WERI-Rb-1 (cell line): ENCODE results near the gene CIAPIN1.
A peak's percentile ranks its signal among the peaks of the same experiment; 100 is the strongest.

Experiments used
- DNase-seq: peaks from one replicate; pipeline ENCODE4 v3.0.0-alpha.2; 2020
- H3K27ac ChIP-seq: fragments of 250-450 bp; sonication (Bioruptor Pico); 2 replicates; pipeline ENCODE4 v1.5.1; 2020; ENCODE audit warnings: mild to moderate bottlenecking, moderate library complexity
- H3K27me3 ChIP-seq: fragments of 250-450 bp; sonication (Bioruptor Pico); 2 replicates; pipeline ENCODE4 v1.5.1; 2021; ENCODE audit warnings: mild to moderate bottlenecking, low read depth, moderate library complexity; ENCODE audit not compliant: insufficient read depth, severe bottlenecking
- H3K36me3 ChIP-seq: fragments of 250-450 bp; sonication (Bioruptor Pico); 2 replicates; pipeline ENCODE4 v1.5.1; 2020; ENCODE audit warnings: mild to moderate bottlenecking, moderate library complexity
- H3K4me3 ChIP-seq: 2 replicates; pipeline ENCODE4 v1.5.1; 2011; ENCODE audit warnings: low read depth, mild to moderate bottlenecking, control low read depth, low read length
- H3K9me3 ChIP-seq: fragments of 250-450 bp; sonication (Bioruptor Pico); 2 replicates; pipeline ENCODE4 v1.5.1; 2021; ENCODE audit warnings: mild to moderate bottlenecking, moderate library complexity; ENCODE audit not compliant: severe bottlenecking
- TF ChIP-seq, protein P1 (sequence below): IDR thresholded peaks from 2 replicates; pipeline ENCODE4 v1.5.1; 2011; ENCODE audit warnings: low read depth, mild to moderate bottlenecking, control low read depth, inconsistent platforms, low read length

The CIAPIN1 gene

DNA sequence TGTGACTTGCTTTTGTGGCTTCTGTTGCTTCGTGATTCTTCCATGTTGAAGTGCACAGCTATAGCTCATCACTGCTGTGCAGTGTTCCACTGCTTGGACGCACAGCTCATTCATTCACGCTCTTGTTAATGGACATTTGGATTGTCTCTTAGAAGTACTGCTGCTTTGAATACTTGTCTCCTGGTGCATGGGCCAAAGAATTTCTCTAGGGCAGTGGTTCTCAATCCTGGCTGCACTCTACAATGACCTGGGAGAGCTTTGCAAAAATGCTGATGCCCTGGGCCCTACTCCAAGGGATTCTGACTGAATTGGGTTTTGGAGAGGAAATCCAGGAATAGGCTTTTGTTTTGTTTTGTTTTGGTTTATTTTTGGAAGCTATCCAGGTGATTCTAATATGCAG is 22.6 kb downstream of the CIAPIN1 start:
- TF ChIP-seq, protein P1, sequence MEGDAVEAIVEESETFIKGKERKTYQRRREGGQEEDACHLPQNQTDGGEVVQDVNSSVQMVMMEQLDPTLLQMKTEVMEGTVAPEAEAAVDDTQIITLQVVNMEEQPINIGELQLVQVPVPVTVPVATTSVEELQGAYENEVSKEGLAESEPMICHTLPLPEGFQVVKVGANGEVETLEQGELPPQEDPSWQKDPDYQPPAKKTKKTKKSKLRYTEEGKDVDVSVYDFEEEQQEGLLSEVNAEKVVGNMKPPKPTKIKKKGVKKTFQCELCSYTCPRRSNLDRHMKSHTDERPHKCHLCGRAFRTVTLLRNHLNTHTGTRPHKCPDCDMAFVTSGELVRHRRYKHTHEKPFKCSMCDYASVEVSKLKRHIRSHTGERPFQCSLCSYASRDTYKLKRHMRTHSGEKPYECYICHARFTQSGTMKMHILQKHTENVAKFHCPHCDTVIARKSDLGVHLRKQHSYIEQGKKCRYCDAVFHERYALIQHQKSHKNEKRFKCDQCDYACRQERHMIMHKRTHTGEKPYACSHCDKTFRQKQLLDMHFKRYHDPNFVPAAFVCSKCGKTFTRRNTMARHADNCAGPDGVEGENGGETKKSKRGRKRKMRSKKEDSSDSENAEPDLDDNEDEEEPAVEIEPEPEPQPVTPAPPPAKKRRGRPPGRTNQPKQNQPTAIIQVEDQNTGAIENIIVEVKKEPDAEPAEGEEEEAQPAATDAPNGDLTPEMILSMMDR, result no peak
- H3K4me3 ChIP-seq, result no peak overlapping the region
- no peak overlapping the region for H3K27ac ChIP-seq
- H3K9me3 ChIP-seq, result no peaks in the 10 kb centered on the region
- no peaks in the 10 kb centered on the region for H3K27me3 ChIP-seq
- peaks cover 3% of the 10 kb centered on the region for H3K36me3 ChIP-seq
- no peak for DNase-seq

DNA sequence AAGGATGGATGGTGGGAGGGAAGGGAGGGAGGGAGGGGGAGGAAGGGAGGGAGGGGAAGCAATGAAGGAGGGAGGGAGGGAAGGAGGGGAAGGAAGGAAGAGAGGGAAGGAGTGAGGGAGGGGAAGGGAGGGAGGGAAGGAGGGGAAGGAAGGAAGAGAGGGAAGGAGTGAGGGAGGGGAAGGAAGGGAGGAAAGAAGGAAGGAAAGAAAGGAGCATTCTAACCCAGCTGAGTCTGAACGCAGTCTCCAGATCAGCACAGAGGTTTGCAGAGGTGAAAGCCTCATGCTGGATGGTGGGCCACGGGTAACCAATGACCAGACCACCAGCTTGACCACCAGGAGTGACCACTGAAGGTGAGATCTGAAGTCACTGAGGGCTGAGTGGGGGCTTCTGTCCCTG is 24.0 kb downstream of the CIAPIN1 start:
- Histone ChIP-seq H3K27me3 (no peaks in the 10 kb centered on the region), H3K9me3 (no peaks in the 10 kb centered on the region), H3K4me3 (no peak overlapping the region), H3K36me3 (no peaks in the 10 kb centered on the region; the same call in none of the 2 replicates), H3K27ac (no peak overlapping the region)
- TF ChIP-seq, protein P1, result no peak
- no peak for DNase-seq

DNA sequence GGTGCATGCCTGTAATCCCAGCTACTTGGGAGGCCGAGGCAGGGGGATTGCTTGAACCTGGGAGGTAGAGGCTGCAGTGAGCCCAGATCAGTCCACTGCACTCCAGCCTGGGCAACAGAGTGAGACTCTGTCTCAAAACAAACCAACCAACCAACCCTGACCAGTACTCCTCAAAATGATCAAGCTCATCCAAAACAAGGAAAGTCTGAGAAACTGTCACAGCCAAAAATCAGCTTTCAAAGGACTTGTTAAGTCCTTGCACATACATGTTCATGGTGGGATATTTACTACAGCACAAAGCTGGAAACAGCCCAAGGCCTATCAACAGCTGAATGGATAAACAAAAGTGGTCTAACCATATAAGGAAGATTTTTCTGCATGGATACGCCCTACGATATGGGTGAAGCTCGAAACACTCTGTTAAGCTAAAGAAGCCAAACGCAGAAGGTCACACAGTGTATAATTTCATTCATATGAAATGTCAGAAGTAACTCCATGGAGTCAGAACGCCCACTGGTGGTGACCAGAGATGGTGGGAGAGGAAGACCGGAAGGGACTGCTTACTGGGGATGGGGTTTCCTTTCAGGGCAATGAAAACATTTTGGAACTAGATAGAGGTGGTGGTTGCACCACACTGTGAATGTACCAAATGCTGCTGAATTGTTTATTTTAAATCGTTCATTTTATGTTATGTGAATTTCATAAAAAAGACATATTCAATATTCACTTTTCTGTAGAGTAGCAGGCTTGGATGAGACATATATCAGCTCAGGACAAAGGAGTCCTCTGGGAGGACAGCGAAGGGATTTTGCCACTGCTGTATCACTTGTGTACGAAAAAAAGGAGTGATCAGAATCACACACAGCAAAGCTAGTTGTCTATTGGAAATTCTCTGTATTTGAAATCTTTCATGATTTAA is 24.9 kb downstream of the CIAPIN1 start:
- DNase-seq, result peak; percentile 59
- no peaks in the 10 kb centered on the region; the same call in none of the 2 replicates for H3K36me3 ChIP-seq
- no peaks in the 10 kb centered on the region for H3K27me3 ChIP-seq
- H3K27ac ChIP-seq, result no peak overlapping the region
- TF ChIP-seq, protein P1, result peak; percentile 64
- H3K9me3 ChIP-seq, result no peaks in the 10 kb centered on the region
- no peak overlapping the region for H3K4me3 ChIP-seq

DNA sequence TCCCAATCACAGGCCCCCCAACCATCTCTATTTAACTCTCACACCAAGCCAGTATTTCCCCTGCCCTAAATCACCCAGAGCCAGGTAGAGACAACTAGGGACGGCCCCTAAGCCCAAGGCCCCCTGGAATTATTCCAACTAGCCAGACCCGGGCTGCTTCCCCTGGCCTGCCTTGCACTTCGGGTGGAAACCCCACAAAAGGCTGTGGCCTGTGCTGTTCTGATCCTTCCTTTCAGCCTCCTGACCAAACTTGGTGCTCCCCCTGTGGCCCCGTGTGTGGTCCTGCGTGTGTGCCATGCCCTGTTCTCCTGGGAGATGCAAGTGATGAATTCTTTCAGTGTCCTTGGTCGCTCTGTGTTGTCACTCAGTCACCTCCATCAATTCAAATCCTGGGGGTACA is 27.7 kb downstream of the CIAPIN1 start:
- DNase-seq, result no peak
- no peaks in the 10 kb centered on the region for H3K9me3 ChIP-seq
- H3K27me3 ChIP-seq, result no peaks in the 10 kb centered on the region
- H3K36me3 ChIP-seq, result no peaks in the 10 kb centered on the region
- TF ChIP-seq, protein P1, result no peak
- no peak overlapping the region for H3K27ac ChIP-seq
- H3K4me3 ChIP-seq, result no peak overlapping the region

DNA sequence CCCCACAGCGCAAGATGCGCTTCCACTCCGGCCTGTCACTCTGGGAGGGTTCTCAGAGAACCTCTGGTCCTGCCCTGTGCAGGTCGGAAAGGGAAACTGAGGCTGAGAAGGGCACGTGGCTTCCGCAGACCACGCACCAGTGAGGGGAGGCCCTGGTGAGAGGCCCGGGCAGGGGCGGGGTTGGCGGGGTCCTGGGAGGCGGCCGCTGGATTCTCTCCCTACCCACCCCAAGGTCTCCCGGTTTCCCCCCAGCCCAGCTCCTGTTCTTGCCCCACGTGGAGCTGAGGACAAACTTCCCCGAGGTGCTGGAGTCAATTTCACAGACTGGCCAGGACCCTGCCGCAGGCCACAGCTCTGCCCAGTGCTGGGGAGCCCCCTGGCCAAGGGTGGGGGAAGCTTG is 31.1 kb downstream of the CIAPIN1 start:
- H3K9me3 ChIP-seq, result no peaks in the 10 kb centered on the region
- no peak for DNase-seq

More for the DNA sequence above, 31.1 kb downstream of the CIAPIN1 start:
- H3K4me3 ChIP-seq, result no peak overlapping the region
- TF ChIP-seq, protein P1, result no peak
- H3K27ac ChIP-seq, result peak overlapping the region; percentile 76; the same call in 1 of the 2 replicates
- no peaks in the 10 kb centered on the region for H3K27me3 ChIP-seq
- H3K36me3 ChIP-seq, result no peaks in the 10 kb centered on the region
